Kidney tubule cell (primary cell): ENCODE measurements around the gene CD101.

Experiments used
- DNase-seq: peaks from one replicate; pipeline ENCODE4 v3.0.0-alpha.2; 2018; ENCODE audit warnings: low spot score

The CD101 gene

DNA sequence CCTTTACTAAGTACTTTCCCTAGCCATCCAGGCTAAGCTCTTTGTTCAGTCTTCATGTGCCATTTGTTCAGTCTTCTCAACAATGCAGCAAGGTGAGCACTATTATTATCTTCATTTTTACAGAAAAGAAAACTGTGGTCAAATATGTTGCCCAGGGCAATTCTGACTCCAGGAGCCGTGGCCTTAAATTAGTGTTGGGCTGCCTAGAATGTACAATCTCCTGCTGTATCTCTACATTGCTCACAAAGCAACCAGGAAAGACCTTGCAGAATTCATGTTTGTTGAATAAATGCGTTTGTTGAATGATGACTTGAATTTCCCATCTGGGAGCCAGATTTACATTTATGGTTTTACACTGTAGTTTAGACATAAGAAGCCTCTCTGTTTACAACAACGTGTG lies 14.2 kb downstream of the CD101 start:
- no peak for DNase-seq

DNA sequence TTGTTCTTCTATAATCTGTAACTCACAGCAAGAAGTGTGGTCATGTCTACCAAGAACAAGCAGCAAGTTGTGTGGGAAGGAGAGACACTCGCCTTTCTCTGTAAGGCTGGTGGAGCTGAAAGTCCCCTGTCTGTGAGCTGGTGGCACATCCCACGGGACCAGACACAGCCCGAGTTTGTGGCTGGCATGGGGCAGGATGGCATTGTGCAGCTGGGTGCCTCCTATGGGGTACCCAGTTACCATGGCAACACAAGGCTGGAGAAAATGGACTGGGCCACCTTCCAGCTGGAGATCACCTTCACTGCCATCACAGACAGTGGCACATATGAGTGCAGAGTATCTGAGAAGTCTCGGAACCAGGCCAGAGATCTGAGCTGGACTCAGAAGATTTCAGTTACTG lies 15.5 kb downstream of the CD101 start:
- no peak for DNase-seq

DNA sequence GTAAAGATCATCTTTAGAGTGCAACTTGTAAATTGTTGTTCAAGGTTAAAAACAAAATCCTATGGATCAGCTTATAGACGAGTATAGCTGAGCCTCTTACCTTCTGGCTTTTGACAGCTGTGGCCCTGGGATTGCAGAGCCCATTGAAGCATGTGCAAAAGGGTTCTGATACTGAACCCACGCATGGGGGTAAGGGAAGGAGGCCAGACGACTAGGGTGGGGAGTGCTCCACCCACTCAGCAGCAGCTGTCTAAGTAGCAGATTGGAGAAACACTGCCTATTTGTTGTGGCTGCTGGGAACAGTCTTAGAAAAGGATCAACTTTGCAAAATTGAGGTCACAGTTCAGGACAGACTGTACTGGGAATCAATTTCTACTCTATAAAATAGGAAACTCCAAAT lies 16.1 kb downstream of the CD101 start:
- no peak for DNase-seq

GRCh38 chr1:117020526-117021156 lies 19.1 kb downstream of the CD101 start:
- no peak for DNase-seq

DNA sequence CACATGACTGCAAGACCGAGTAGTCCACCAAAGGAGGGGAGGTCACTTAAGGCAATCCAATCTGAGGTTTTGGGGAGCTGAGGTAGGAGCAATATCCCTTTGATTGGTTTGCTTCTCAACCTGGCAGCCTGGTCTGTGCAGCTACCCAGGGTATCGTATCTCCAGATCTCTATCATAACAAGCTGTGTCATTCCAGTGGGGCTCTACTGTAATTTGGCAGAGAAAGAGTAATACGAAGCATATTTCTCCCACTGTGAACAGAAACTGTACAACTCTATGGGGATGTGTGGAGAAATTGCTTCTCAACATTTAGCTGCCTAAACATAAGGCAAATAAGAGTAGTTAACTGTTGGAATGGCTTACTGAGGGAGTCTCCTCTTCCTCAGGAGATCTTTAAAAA lies 20.6 kb downstream of the CD101 start:
- no peak for DNase-seq

DNA sequence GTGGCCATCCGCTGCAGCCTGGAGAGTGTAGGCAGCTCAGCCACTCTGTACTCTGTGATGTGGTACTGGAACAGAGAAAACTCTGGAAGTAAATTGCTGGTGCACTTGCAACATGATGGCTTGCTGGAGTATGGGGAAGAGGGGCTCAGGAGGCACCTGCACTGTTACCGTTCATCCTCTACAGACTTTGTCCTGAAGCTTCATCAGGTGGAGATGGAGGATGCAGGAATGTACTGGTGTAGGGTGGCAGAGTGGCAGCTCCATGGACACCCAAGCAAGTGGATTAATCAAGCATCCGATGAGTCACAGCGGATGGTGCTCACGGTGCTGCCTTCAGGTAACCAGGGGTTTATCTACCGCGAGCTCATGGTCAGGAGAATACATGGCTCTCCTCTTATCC lies 24.0 kb downstream of the CD101 start:
- no peak for DNase-seq

GRCh38 chr1:117026361-117026760 lies 24.8 kb downstream of the CD101 start:
- no peak for DNase-seq

GRCh38 chr1:117029685-117030084 lies 28.1 kb downstream of the CD101 start:
- no peak for DNase-seq

GRCh38 chr1:117030271-117030877 lies 28.8 kb downstream of the CD101 start:
- peak; percentile 17 for DNase-seq

- no peak for DNase-seq
These were observed 30.7 kb downstream of the CD101 start for GRCh38 chr1:117032266-117032665.

DNA sequence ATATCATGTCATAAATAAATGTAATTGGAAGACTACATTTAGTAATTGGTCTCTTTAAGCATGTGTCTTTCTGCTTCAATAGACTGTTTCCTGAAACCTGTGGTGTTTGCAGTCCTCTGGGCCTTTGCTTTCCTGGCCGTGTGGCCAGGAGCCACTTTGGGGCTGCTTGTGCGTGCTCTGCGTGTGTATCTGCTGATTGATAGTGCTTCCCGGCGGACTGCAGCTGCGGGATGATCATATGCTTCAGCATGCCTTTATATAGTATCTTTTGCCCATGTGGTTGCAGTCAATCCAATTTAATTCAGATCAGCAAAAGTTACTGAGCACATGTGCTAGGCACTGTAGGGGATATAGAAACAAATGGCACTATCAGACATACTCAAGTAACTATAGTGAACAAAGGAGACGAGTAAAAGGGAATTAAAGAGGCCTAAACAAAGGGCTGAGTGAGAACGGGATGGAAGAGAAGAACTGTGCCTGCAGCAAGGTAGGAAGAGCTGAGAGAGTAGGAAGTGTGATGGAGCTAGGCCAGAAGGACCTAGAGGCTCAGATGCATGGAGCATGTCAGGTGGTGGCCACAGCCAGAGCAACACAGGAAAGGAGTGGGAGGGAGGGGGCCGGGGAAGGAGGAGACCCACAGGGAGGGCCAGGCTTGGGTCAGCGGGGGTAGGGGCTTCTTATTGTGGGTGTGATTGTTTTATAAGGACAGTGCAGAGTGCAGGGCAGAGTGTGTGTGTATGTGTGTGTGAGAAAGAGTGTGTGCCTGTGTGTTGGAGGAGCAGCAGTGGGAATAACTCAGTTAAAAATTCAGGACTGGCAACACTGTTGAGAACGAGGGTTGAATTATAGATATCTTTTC lies 31.4 kb downstream of the CD101 start:
- DNase-seq, result no peak

GRCh38 chr1:117033772-117034171 lies 32.2 kb downstream of the CD101 start:
- DNase-seq, result no peak

GRCh38 chr1:117034791-117035290 lies 33.3 kb downstream of the CD101 start:
- DNase-seq, result no peak

- peak; percentile 68 for DNase-seq
These were observed 34.5 kb downstream of the CD101 start for GRCh38 chr1:117036018-117036461.

DNA sequence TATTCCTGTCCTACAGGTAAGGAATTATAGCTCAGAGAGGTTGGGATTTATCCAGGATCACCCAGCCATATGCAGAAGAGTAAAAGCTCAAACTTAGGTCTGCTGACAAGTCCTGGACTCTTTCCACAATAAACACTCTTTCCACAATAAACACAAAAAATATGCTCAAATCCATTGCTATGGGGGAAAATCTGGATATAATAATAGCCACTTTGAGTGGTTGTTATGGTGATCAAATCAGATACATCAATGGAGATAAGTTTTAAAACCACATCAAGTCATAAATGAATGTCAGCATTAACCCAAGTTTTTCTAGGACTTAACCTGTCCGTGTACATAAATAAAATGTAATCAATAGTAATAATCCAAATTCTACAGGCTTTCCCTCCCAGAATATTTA lies 36.2 kb downstream of the CD101 start:
- no peak for DNase-seq

GRCh38 chr1:117038236-117038635 lies 36.7 kb downstream of the CD101 start:
- no peak for DNase-seq

DNA sequence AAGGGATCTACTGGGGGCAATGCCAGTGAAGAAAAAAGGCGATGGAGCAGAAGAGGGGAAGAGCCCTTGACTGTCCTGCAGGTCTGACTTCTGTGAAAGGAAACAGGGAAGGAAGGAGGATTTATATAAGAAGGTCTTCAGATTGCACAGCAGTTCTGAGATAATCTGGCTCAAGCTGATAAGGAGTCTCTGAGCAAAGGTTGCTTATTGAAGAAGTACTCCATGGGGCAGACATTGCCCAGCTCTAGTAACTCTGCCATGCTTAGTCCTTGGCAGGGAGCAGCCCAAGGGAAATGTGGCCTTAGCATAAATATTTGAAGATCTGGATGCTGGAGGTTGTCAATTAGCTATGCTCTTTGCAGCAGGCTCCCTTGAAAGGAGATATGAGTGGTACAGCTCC lies 42.7 kb downstream of the CD101 start:
- DNase-seq, result no peak

DNA sequence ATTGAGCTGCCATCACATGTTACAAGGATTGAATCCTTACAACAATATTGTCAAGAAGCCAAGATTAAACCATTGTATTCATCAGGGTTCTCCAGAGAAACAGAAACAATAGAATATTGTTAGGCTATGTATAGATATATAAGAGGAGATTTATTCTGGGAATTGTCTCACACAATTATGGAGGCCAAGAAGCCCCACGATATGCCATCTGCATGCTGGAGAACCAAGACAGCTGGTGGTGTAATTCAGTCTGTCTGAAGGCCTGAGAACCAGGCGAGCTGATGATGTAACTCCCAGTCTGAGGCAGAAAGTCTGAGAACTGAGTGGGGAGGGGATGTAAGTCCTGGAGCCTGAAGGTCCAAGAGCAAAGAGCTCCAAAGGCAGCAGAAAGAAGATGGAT lies 44.1 kb downstream of the CD101 start:
- DNase-seq, result no peak

GRCh38 chr1:117046781-117047180 lies 45.2 kb downstream of the CD101 start:
- DNase-seq, result no peak

GRCh38 chr1:117047271-117047670 lies 45.7 kb downstream of the CD101 start:
- DNase-seq, result no peak

GRCh38 chr1:117049857-117050256 lies 48.3 kb downstream of the CD101 start:
- DNase-seq, result no peak

DNA sequence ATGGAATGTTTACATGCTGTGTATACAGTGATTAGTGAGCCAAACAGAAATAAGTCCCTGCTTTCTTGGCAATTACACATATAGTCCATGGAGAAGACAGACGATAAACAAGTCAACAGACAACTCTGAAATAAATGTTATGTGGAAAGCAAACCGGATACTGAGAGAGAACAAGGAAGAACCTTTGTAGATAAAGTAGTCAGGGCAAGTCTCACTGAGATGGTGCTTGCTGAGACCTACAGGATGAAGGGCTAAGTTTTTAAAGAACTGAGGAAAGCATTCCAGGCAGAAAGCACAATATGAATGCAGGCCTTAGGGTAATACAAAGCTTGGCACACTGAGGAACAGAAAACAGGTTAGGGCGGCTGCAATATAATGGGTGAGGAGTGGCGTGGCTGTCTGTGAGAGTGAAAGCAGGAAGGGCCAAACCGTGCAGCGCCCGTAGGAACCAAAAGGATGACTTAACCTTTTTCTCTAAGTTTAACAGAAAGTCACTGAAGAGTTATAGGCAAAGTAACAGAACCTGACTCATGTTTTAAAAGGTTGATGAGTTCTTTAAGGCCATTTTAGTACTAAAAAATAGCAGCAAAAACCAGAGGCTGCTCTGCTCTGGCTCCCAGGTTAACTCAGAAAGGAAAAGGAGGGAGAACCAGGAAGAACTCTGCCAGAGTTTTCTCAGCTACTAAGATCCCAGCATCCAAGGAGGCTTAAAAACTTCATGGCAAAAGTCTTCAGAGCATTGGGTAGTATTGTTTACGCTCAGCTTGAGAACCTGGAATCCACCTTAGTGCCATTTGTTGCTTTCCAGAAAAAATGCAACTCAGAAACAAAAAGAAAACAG lies 49.9 kb downstream of the CD101 start:
- DNase-seq, result peak; percentile 41
